K562 (cell line): ENCODE results near the gene FCSK. TPM values are rescaled to one million over a fixed set of nuclear protein-coding genes. Genes with fewer than 3 reads are reported as not detected.
A peak's percentile ranks its signal among the peaks of the same experiment; 100 is the strongest.

Source experiments
- ATAC-seq: fragments of 200-7000 bp; cut with Tn5 transposase; 3 replicates; pipeline ENCODE4 v1.9.1; 2020; ENCODE audit warnings: moderate library complexity
- BruUV-seq: library from RNA; stranded (reverse); fragments of 400-500 nt; replicated peaks from 2 replicates; lab custom pipeline; 2021; lab: Mats Ljungman, UMichigan
- CTCF ChIA-PET: fragments of 300-600 bp; formaldehyde crosslinking; extraction: SDS; loops from one replicate; lab custom pipeline; 2021; ENCODE audit warnings: low intra/inter-chr PET ratio; lab: Yijun Ruan, JAX
- POLR2A ChIA-PET: fragments of 300-600, 350-650 bp; sonication (Branson Sonifier 250); formaldehyde crosslinking; extraction: SDS; loops from one replicate; lab custom pipeline; 2021; ENCODE audit warnings: antibody characterized with exemption, inconsistent platforms; lab: Yijun Ruan, JAX
- DNase-seq, 4 experiments: peaks; one replicate each; pipeline versions ENCODE4 v3.0.0 to v3.0.0-alpha.2; 2011 to 2018; ENCODE audit warnings: low spot score in 3 of 4, mixed read lengths in 3 of 4; ENCODE audit errors: extremely low read depth in 1 of 4
- FAIRE-seq: peaks from 2 replicates; lab custom pipeline; 2011; peaks lifted over from hg19 to GRCh38; lab: Jason Lieb, UNC
- H2AFZ ChIP-seq: 2 replicates; pipeline ENCODE4 v1.6.0; 2011; ENCODE audit warnings: low read depth, low read length, control low read depth, inconsistent platforms
- H3K27ac ChIP-seq: fragments of 200-600 bp; 3 replicates; pipeline ENCODE4 v1.8.0; 2011; ENCODE audit warnings: low read depth, mild to moderate bottlenecking, control low read depth, inconsistent platforms, low read length, moderate library complexity, mixed read lengths; ENCODE audit errors: extremely low read depth
- H3K27me3 ChIP-seq, 2 experiments: fragments of 300-600 bp in 1 of 2; 2 replicates in 1 of 2; 3 replicates in 1 of 2; pipeline versions ENCODE4 v1.6.0 to v1.8.0; 2011; ENCODE audit warnings: inconsistent platforms in 2 of 2, low read length in 2 of 2, mild to moderate bottlenecking in 1 of 2, mixed read lengths in 1 of 2, moderate library complexity in 1 of 2; ENCODE audit not compliant: control insufficient read depth in 2 of 2, insufficient read depth in 2 of 2
- H3K36me3 ChIP-seq: fragments of 300-600 bp; 3 replicates; pipeline ENCODE4 v1.8.0; 2011; ENCODE audit warnings: mild to moderate bottlenecking, low read length, inconsistent platforms; ENCODE audit not compliant: control insufficient read depth, insufficient read depth
- H3K4me1 ChIP-seq, 2 experiments: fragments of 200-600 bp in 1 of 2; replicated peaks in 1 of 2; 2 replicates in 1 of 2; 3 replicates in 1 of 2; pipeline versions ENCODE4 v1.5.1 to v1.8.0; 2011; ENCODE audit warnings: inconsistent platforms in 2 of 2, low read length in 2 of 2, mild to moderate bottlenecking in 1 of 2, mixed read lengths in 1 of 2, moderate library complexity in 1 of 2; ENCODE audit not compliant: control insufficient read depth in 2 of 2, insufficient read depth in 2 of 2
- H3K4me2 ChIP-seq: 2 replicates; pipeline ENCODE4 v1.6.1; 2011; ENCODE audit warnings: low read length, control low read depth, inconsistent platforms, mixed read lengths; ENCODE audit not compliant: insufficient read depth
- H3K4me3 ChIP-seq: fragments of 200-600 bp; sonication (generic), shearing (Covaris generic); 2 replicates; pipeline ENCODE4 v1.5.1; 2016; ENCODE audit warnings: control low read depth, inconsistent platforms
- H3K79me2 ChIP-seq: fragments of 200-600 bp; 3 replicates; pipeline ENCODE4 v1.8.0; 2011; ENCODE audit warnings: low read length, inconsistent platforms; ENCODE audit not compliant: control insufficient read depth, insufficient read depth
- H3K9ac ChIP-seq, 2 experiments: 2 replicates each; pipeline versions ENCODE4 v1.6.0 to v1.6.1; 2011; ENCODE audit warnings: low read depth in 2 of 2, low read length in 2 of 2, control low read depth in 1 of 2, inconsistent platforms in 1 of 2, mild to moderate bottlenecking in 1 of 2, mixed read lengths in 1 of 2; ENCODE audit not compliant: insufficient read depth in 1 of 2
- H3K9me1 ChIP-seq: one replicate; pipeline ENCODE4 v1.6.0; 2011; ENCODE audit warnings: inconsistent platforms, mild to moderate bottlenecking, low read length, moderate library complexity; ENCODE audit not compliant: control insufficient read depth, insufficient read depth
- H3K9me3 ChIP-seq: replicated peaks from 2 replicates; pipeline ENCODE4 v1.5.1; 2011; ENCODE audit warnings: low read depth, low read length, inconsistent platforms; ENCODE audit not compliant: control insufficient read depth, insufficient read depth
- H4K20me1 ChIP-seq: replicated peaks from 2 replicates; pipeline ENCODE4 v1.6.1; 2011; ENCODE audit warnings: low read length, inconsistent platforms, mixed read lengths; ENCODE audit not compliant: control insufficient read depth, insufficient read depth
- FOSL1 ChIP-seq: fragments of 200-800 bp; sonication (Bioruptor generic); conservative IDR thresholded peaks from 2 replicates; pipeline ENCODE4 v1.6.1; 2016; ENCODE audit warnings: missing genetic modification characterization, missing compliant biosample characterization
- NFIC ChIP-seq: fragments of 450-650 bp; IDR thresholded peaks from 2 replicates; pipeline ENCODE4 v1.6.1; 2017; ENCODE audit warnings: mild to moderate bottlenecking, inconsistent platforms
- TFAP4 ChIP-seq: sonication (generic); formaldehyde crosslinking; IDR thresholded peaks from 2 replicates; pipeline ENCODE4 v1.8.0; 2022; ENCODE audit warnings: missing genetic modification reagents, mild to moderate bottlenecking, moderate library complexity, borderline replicate concordance
- ZNF175 ChIP-seq: fragments of 200-800 bp; sonication (Bioruptor generic); IDR thresholded peaks from 2 replicates; pipeline ENCODE4 v1.6.1; 2016; ENCODE audit warnings: low read depth, mild to moderate bottlenecking, missing genetic modification characterization, missing compliant biosample characterization
- ZNF778 ChIP-seq: fragments of 450-650 bp; formaldehyde crosslinking; IDR thresholded peaks from 2 replicates; pipeline ENCODE4 v1.4.0; 2020; ENCODE audit warnings: mild to moderate bottlenecking, moderate library complexity
- WGBS: fragments of 100-300 bp; shearing (Covaris generic); methylation state at CpG from one replicate; pipeline ENCODE4 v1.1.6; 2016; ENCODE audit warnings: low coverage, mixed read lengths; ENCODE audit not compliant: insufficient coverage; ENCODE audit errors: missing lambda C conversion rate; 5-methylcytosine and 5-hydroxymethylcytosine counted together
- in situ Hi-C: fragments of 300-500 bp; cut with MboI; formaldehyde crosslinking; loops from 4 replicates; pipeline ENCODE4 v1.15.0; 2018; ENCODE audit warnings: inconsistent platforms, mixed read lengths
- intact Hi-C: fragments of 100-400 bp; cut with micrococcal nuclease; formaldehyde crosslinking; loops from 2 replicates; pipeline ENCODE4 v1.14.2; 2022
- polyA plus RNA-seq, 8 experiments: library from polyadenylated mRNA; depleted of rRNA in 4 of 8; stranded (reverse) in 5 of 8; unstranded in 3 of 8; fragments of >200 nt; fragmentation: Nextera tagmentation in 2 of 8; fragmentation: Illumina TruSeq in 1 of 8; extraction: Ambion mirVana in 2 of 8; extraction: Trizol in 1 of 8; gene quantifications; 2 replicates each; pipeline versions ENCODE4 v1.2.1 to v1.2.3, GENCODE V29; 2011 to 2014; ENCODE audit warnings: inconsistent platforms in 1 of 8, missing spikeins in 1 of 8
- total RNA-seq, 7 experiments: library from RNA; depleted of rRNA in 6 of 7; stranded (reverse); fragments of >200 nt in 6 of 7; fragmentation: Illumina TruSeq in 2 of 7; extraction: Trizol in 2 of 7; gene quantifications; 2 replicates each; pipeline versions ENCODE4 v1.2.1 to v1.2.3, GENCODE V29; 2011 to 2021; ENCODE audit warnings: low replicate concordance in 1 of 7

The FCSK gene
- total and polyA plus RNA-seq, 9 of the 15 experiments (the other 6 are each of a cell fraction or from before 2014, with no cell fraction given): 0.92 to 18.6 (median 8.3) TPM

GRCh38 chr16:70475054-70475871 lies 20.9 kb downstream of the FCSK start:
- in situ Hi-C loops (no loop called here), intact Hi-C loops (no loop called here)
- Histone ChIP-seq H3K79me2 (no peaks in the 10 kb centered on the region), H3K9ac (peak overlapping the region in 1 of 2 experiments; percentile 52; a peak in 2 of 4 replicates), H3K27me3 (no peaks in the 10 kb centered on the region), H3K4me1 (peaks cover 0 to 38% of the 10 kb centered on the region in 2 experiments; a peak in 3 of 5 replicates), H4K20me1 (peaks cover 3% of the 10 kb centered on the region; the same call in 1 of the 2 replicates), H3K4me2 (no peak overlapping the region), H3K27ac (no peak overlapping the region), H3K36me3 (peaks cover 37% of the 10 kb centered on the region; the same call in 2 of the 3 replicates), H3K4me3 (no peak overlapping the region), H2AFZ (no peak overlapping the region), H3K9me1 (no peaks in the 10 kb centered on the region), H3K9me3 (no peaks in the 10 kb centered on the region)
- TF ChIP-seq ZNF778 (CRISPR knock-in tag): no peak
- DNase-seq (no peak), FAIRE-seq (no peak), ATAC-seq (no peak)
- POLR2A ChIA-PET: interaction anchor here (0.7 kb wide), 1 partner anchor 60 kb away, joined by 3 read pairs; no protein-coding TSS in a partner anchor
- WGBS: 86% methylated on average over 20 of the region's 24 CpGs
- BruUV-seq: no TSS peak
- CTCF ChIA-PET: no interaction called here

GRCh38 chr16:70476272-70477020 lies 22.1 kb downstream of the FCSK start:
- Histone ChIP-seq H3K36me3 (peaks cover 46% of the 10 kb centered on the region; the same call in 2 of the 3 replicates), H3K27me3 (no peaks in the 10 kb centered on the region)
- POLR2A ChIA-PET: interaction anchor here (0.6 kb wide), 1 partner anchor 48 kb away, joined by 3 read pairs; no protein-coding TSS in a partner anchor
- TF ChIP-seq TFAP4 (CRISPR knock-in tag) (0 out of 2 replicates have a peak, but pooled peaks have one; percentile 21), NFIC (peak; percentile 35; the same call in 1 of the 2 replicates), FOSL1 (tag) (0 out of 2 replicates have a peak, but pooled peaks have one; percentile 16), ZNF175 (no peak)
- TF ChIP-seq, all 486 proteins: peak for 3
- H3K79me2 ChIP-seq: no peaks in the 10 kb centered on the region
- WGBS: 81% methylated on average over 12 of the region's 13 CpGs
- H3K4me2 ChIP-seq: no peak overlapping the region
- H3K9me3 ChIP-seq: no peaks in the 10 kb centered on the region
- no TSS peak for BruUV-seq
- in situ Hi-C loops: no loop called here
- intact Hi-C loops: no loop called here
- H2AFZ ChIP-seq: no peak overlapping the region
- no peak overlapping the region; a peak in 2 of 4 replicates for H3K9ac ChIP-seq
- H4K20me1 ChIP-seq: peaks cover 3% of the 10 kb centered on the region; the same call in 1 of the 2 replicates
- CTCF ChIA-PET: no interaction called here
- no peak for DNase-seq
- peaks cover 0 to 27% of the 10 kb centered on the region in 2 experiments; a peak in 2 of 5 replicates for H3K4me1 ChIP-seq
- ATAC-seq: no peak
- FAIRE-seq: peak; percentile 40
- H3K27ac ChIP-seq: no peak overlapping the region; the same call in 2 of the 3 replicates
- H3K4me3 ChIP-seq: no peak overlapping the region
- no peaks in the 10 kb centered on the region for H3K9me1 ChIP-seq
